B cell (primary cell): ENCODE results near the gene RAB6B. TPM values are rescaled to one million over a fixed set of nuclear protein-coding genes. Genes with fewer than 3 reads are reported as not detected.

Experiments
- ATAC-seq: fragments of 200-7000 bp; cut with Tn5 transposase; one replicate; pipeline ENCODE4 v1.10.0; 2021; ENCODE audit warnings: low read depth, mild to moderate bottlenecking, moderate number of reproducible peaks, moderate library complexity
- CTCF ChIA-PET: fragments of 350-600 bp; sonication (Branson Sonifier 250); formaldehyde crosslinking; loops from one replicate; lab custom pipeline; 2021; ENCODE audit warnings: antibody characterized with exemption, inconsistent platforms; lab: Charles Lee
- POLR2A ChIA-PET: fragments of 350-600 bp; sonication (Branson Sonifier 250); formaldehyde crosslinking; loops from one replicate; lab custom pipeline; 2021; ENCODE audit warnings: antibody characterized with exemption; lab: Charles Lee
- DNase-seq: peaks from one replicate; pipeline ENCODE4 v3.0.0; 2013
- H2AFZ ChIP-seq: 2 replicates; pipeline ENCODE4 v1.6.1; 2012; ENCODE audit warnings: mild to moderate bottlenecking, low read depth, low read length; ENCODE audit not compliant: insufficient read depth, poor library complexity, severe bottlenecking
- H3K27ac ChIP-seq, 2 donors: 1 replicate in 1 of 2; 2 replicates in 1 of 2; pipeline ENCODE4 v1.5.1; 2012 to 2013; ENCODE audit warnings: low read length in 2 of 2, mild to moderate bottlenecking in 2 of 2, moderate library complexity in 1 of 2
- H3K27me3 ChIP-seq, 4 experiments: fragments of 200-600 bp in 1 of 4; sonication (generic) in 1 of 4; replicated peaks in 1 of 4; 1 replicate in 2 of 4; 2 replicates in 2 of 4; pipeline versions ENCODE4 v1.6.1 to v1.7.0; 2013 to 2016; ENCODE audit warnings: low read length in 3 of 4, mild to moderate bottlenecking in 2 of 4, mixed read lengths in 1 of 4, moderate library complexity in 1 of 4; ENCODE audit not compliant: insufficient read depth in 4 of 4, control insufficient read depth in 3 of 4; ENCODE audit errors: control extremely low read depth in 1 of 4
- H3K36me3 ChIP-seq, 2 experiments: replicated peaks in 1 of 2; 1 replicate in 1 of 2; 2 replicates in 1 of 2; pipeline versions ENCODE4 v1.6.1 to v1.7.1; 2013; ENCODE audit warnings: low read length in 1 of 2; ENCODE audit not compliant: insufficient read depth in 2 of 2, control insufficient read depth in 1 of 2; ENCODE audit errors: control extremely low read depth in 1 of 2, extremely low read depth in 1 of 2
- H3K4me1 ChIP-seq, 2 donors: fragments of 200-600 bp in 1 of 2; sonication (generic) in 1 of 2; 1 replicate in 1 of 2; 2 replicates in 1 of 2; pipeline versions ENCODE4 v1.5.1 to v1.6.1; 2013 to 2017; ENCODE audit warnings: low read length in 2 of 2; ENCODE audit not compliant: control insufficient read depth in 2 of 2, insufficient read depth in 2 of 2
- H3K4me2 ChIP-seq: replicated peaks from 2 replicates; pipeline ENCODE3; 2012; ENCODE audit warnings: mild to moderate bottlenecking, low read depth, low read length; ENCODE audit not compliant: poor library complexity, severe bottlenecking
- H3K4me3 ChIP-seq, 5 experiments: fragments of 200-600 bp in 1 of 5; sonication (generic) in 1 of 5; 1 replicate in 3 of 5; 2 replicates in 2 of 5; pipeline versions ENCODE4 v1.5.1 to v1.7.0; 2011 to 2016; ENCODE audit warnings: low read length in 4 of 5, mild to moderate bottlenecking in 4 of 5, low read depth in 2 of 5, control low read depth in 1 of 5, moderate library complexity in 1 of 5; ENCODE audit not compliant: insufficient read depth in 1 of 5; ENCODE audit errors: control extremely low read depth in 1 of 5, extremely low read depth in 1 of 5
- H3K79me2 ChIP-seq: fragments of 200-600 bp; sonication (generic); one replicate; pipeline ENCODE4 v1.6.0; 2016; ENCODE audit warnings: low read length; ENCODE audit not compliant: control insufficient read depth, insufficient read depth
- H3K9ac ChIP-seq: fragments of 200-600 bp; sonication (generic); 2 replicates; pipeline ENCODE4 v1.6.1; 2017; ENCODE audit warnings: mild to moderate bottlenecking, low read length, moderate library complexity
- H3K9me3 ChIP-seq, 3 donors: one replicate each; pipeline versions ENCODE4 v1.6.1 to v1.7.1; 2013; ENCODE audit warnings: low read length in 2 of 3; ENCODE audit not compliant: control insufficient read depth in 2 of 3, insufficient read depth in 1 of 3; ENCODE audit errors: control extremely low read depth in 1 of 3
- H4K20me1 ChIP-seq: 2 replicates; pipeline ENCODE4 v1.6.0; 2012; ENCODE audit warnings: mild to moderate bottlenecking, low read length; ENCODE audit not compliant: insufficient read depth, control insufficient read depth, poor library complexity, severe bottlenecking
- H3K27ac Mint-ChIP-seq: one replicate; pipeline ENCODE4 v1.8.0; 2021; ENCODE audit warnings: mixed read lengths
- H3K27me3 Mint-ChIP-seq: one replicate; pipeline ENCODE4 v1.8.0; 2021; ENCODE audit warnings: mixed read lengths
- H3K4me1 Mint-ChIP-seq: one replicate; pipeline ENCODE4 v1.8.0; 2021; ENCODE audit warnings: mixed read lengths
- H3K4me3 Mint-ChIP-seq: one replicate; pipeline ENCODE4 v1.8.0; 2021; ENCODE audit warnings: mixed read lengths
- H3K9me3 Mint-ChIP-seq: one replicate; pipeline ENCODE4 v1.8.0; 2022; ENCODE audit warnings: mixed read lengths; ENCODE audit not compliant: insufficient read depth
- CTCF ChIP-seq: fragments of 200-600 bp; IDR thresholded peaks from one replicate; pipeline ENCODE4 v1.8.0; 2022; ENCODE audit warnings: antibody characterized with exemption, mild to moderate bottlenecking
- EZH2 ChIP-seq: IDR thresholded peaks from 2 replicates; pipeline ENCODE4 v1.6.1; 2012; ENCODE audit warnings: borderline replicate concordance, low read depth, mild to moderate bottlenecking, moderate library complexity, low read length; ENCODE audit not compliant: insufficient read depth, poor library complexity, severe bottlenecking
- WGBS: methylation state at CpG from one replicate; pipeline ENCODE4 v1.1.5; 2013; ENCODE audit warnings: missing lambda C conversion rate; ENCODE audit not compliant: insufficient coverage; 5-methylcytosine and 5-hydroxymethylcytosine counted together
- intact Hi-C: fragments of 100-400 bp; cut with micrococcal nuclease; formaldehyde crosslinking; loops from one replicate; pipeline ENCODE4 v1.10.0; 2022
- polyA plus RNA-seq: library from polyadenylated mRNA; depleted of rRNA; stranded (reverse); fragments of >200 nt; gene quantifications from 2 replicates; pipeline ENCODE4 v1.2.3, GENCODE V29; 2012
- total RNA-seq, 2 donors: library from RNA; stranded (reverse); fragments of 120-200 nt in 1 of 2; gene quantifications; 1 replicate in 1 of 2; 2 replicates in 1 of 2; pipeline versions ENCODE4 v1.2.3 to v1.2.4, GENCODE V29; 2013 to 2022

The RAB6B gene
- total and polyA plus RNA-seq, 2 donors (not counting 1 experiment from before 2014, with no cell fraction given) = not detected

GRCh38 chr3:133866141-133866540, 29.5 kb downstream of the RAB6B start:
- POLR2A ChIA-PET = no interaction called here
- Mint-ChIP-seq H3K9me3 (no peaks in the 10 kb centered on the region), H3K27ac (no peak overlapping the region), H3K4me3 (no peak overlapping the region), H3K27me3 (peaks cover 23% of the 10 kb centered on the region), H3K4me1 (no peaks in the 10 kb centered on the region)
- intact Hi-C loops = no loop called here
- Histone ChIP-seq H2AFZ (no peak overlapping the region), H4K20me1 (no peaks in the 10 kb centered on the region), H3K4me2 (no peak overlapping the region), H3K79me2 (no peaks in the 10 kb centered on the region), H3K9ac (no peak overlapping the region), H3K27me3 (no peaks in the 10 kb centered on the region), H3K36me3 (no peaks in the 10 kb centered on the region), H3K9me3 (peaks cover 0 to 5% (median 0%) of the 10 kb centered on the region in 3 donors), H3K4me1 (no peaks in the 10 kb centered on the region), H3K4me3 (no peak overlapping the region), H3K27ac (no peak overlapping the region)
- no CpG with 5 or more reads among the region's 3 CpGs for WGBS
- ATAC-seq (no peak), DNase-seq (no peak)
- CTCF ChIA-PET = no interaction called here
- TF ChIP-seq EZH2 (no peak), CTCF (no peak)

DNA sequence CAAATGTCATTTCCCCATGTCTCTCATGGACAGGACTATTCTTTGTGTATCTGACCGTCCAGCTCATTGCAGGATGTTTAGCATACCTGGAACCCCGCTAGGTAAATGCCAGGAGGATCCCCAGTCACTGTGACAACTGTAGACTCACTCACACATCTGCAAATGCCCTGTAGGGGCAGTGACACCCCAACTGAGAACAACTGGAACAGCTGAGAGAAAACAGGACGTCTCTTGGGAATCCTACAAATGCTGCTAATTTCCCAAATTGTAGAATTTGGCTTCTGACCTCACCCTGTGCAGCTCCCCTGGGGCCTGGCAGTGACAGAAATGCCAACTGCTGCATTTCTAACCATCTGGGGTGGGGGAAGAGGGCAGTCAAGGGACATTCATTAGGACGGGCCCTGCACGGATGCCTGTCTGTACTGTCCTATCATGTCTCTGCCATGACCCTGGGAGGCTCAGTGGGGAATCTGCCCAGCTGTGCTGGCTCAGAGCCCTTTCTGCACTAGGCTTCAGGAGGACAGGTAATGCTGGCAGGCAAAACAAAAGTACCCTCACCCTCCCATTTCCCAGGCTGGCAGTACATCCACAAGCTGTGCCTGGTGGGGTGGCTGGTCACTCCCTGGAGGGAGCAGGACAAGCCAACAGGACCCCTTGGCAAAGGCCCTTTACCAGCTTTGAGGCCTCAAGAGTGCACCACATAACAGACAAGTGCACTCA, 30.4 kb downstream of the RAB6B start:
- H3K27ac Mint-ChIP-seq = no peak overlapping the region

More for the DNA sequence above, 30.4 kb downstream of the RAB6B start:
- Histone ChIP-seq H3K79me2 (no peaks in the 10 kb centered on the region), H3K9ac (no peak overlapping the region), H3K9me3 (peaks cover 0 to 5% (median 0%) of the 10 kb centered on the region in 3 donors), H3K36me3 (no peaks in the 10 kb centered on the region), H3K27ac (no peak overlapping the region), H3K4me1 (no peaks in the 10 kb centered on the region), H2AFZ (no peak overlapping the region), H3K27me3 (no peaks in the 10 kb centered on the region), H3K4me3 (no peak overlapping the region), H3K4me2 (no peak overlapping the region), H4K20me1 (no peaks in the 10 kb centered on the region)
- no peak for ATAC-seq
- ChIA-PET CTCF (interaction anchor here (1.0 kb wide), 1 partner anchor 9 kb away, joined by 3 read pairs; no protein-coding TSS in a partner anchor), POLR2A (no interaction called here)
- 93% methylated on average over 5 of the region's 5 CpGs for WGBS
- TF ChIP-seq EZH2 (no peak), CTCF (no peak)
- Mint-ChIP-seq H3K27me3 (peaks cover 23% of the 10 kb centered on the region), H3K4me3 (no peak overlapping the region), H3K4me1 (no peaks in the 10 kb centered on the region), H3K9me3 (no peaks in the 10 kb centered on the region)
- DNase-seq = no peak
- intact Hi-C loops = no loop called here
